Measurements from ENCODE around the gene DCAF12L1.

Gene DCAF12L1

DNA sequence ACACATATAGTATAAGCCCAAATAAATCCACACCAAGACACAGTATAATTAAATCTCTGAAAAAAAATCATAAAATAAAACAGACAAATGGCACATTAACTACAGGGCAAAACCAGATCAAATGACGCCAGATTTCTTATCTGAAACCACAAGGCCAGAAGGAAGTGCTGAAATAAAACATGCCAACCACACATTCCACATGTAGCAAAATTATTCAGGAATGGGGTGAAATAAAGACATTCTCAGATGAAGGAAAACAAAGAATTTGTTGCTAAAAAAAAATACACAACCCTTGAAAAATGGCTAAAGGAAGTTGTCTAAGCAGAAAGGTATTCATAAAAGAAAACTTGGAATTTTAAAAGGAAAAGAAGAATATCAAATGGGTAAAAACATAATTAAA lies 4.5 kb upstream of the DCAF12L1 start:
- Histone ChIP-seq H3K4me3 (replicated peaks; ENCODE audit: insufficient read depth, low read length) (no peak overlapping the region), H3K27me3 (ENCODE audit: insufficient read depth, poor library complexity, severe bottlenecking) (no peaks in the 10 kb centered on the region), H3K27ac (replicated peaks) (no peak overlapping the region)
- DNase-seq (ENCODE audit: low read depth in 1 of 2, low spot score in 1 of 2) = no peak
- TF ChIP-seq, protein P1, sequence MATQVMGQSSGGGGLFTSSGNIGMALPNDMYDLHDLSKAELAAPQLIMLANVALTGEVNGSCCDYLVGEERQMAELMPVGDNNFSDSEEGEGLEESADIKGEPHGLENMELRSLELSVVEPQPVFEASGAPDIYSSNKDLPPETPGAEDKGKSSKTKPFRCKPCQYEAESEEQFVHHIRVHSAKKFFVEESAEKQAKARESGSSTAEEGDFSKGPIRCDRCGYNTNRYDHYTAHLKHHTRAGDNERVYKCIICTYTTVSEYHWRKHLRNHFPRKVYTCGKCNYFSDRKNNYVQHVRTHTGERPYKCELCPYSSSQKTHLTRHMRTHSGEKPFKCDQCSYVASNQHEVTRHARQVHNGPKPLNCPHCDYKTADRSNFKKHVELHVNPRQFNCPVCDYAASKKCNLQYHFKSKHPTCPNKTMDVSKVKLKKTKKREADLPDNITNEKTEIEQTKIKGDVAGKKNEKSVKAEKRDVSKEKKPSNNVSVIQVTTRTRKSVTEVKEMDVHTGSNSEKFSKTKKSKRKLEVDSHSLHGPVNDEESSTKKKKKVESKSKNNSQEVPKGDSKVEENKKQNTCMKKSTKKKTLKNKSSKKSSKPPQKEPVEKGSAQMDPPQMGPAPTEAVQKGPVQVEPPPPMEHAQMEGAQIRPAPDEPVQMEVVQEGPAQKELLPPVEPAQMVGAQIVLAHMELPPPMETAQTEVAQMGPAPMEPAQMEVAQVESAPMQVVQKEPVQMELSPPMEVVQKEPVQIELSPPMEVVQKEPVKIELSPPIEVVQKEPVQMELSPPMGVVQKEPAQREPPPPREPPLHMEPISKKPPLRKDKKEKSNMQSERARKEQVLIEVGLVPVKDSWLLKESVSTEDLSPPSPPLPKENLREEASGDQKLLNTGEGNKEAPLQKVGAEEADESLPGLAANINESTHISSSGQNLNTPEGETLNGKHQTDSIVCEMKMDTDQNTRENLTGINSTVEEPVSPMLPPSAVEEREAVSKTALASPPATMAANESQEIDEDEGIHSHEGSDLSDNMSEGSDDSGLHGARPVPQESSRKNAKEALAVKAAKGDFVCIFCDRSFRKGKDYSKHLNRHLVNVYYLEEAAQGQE (IDR thresholded peaks at IDR 0.05; ENCODE audit: insufficient replicate concordance, low read depth) = no peak
- TF ChIP-seq, protein P2, sequence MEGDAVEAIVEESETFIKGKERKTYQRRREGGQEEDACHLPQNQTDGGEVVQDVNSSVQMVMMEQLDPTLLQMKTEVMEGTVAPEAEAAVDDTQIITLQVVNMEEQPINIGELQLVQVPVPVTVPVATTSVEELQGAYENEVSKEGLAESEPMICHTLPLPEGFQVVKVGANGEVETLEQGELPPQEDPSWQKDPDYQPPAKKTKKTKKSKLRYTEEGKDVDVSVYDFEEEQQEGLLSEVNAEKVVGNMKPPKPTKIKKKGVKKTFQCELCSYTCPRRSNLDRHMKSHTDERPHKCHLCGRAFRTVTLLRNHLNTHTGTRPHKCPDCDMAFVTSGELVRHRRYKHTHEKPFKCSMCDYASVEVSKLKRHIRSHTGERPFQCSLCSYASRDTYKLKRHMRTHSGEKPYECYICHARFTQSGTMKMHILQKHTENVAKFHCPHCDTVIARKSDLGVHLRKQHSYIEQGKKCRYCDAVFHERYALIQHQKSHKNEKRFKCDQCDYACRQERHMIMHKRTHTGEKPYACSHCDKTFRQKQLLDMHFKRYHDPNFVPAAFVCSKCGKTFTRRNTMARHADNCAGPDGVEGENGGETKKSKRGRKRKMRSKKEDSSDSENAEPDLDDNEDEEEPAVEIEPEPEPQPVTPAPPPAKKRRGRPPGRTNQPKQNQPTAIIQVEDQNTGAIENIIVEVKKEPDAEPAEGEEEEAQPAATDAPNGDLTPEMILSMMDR (IDR thresholded peaks at IDR 0.05; ENCODE audit: insufficient read depth, low read length) = no peak
- TF ChIP-seq GABPA (IDR thresholded peaks at IDR 0.05; ENCODE audit: low read depth) (no peak), SPI1 (IDR thresholded peaks at IDR 0.05; ENCODE audit: borderline replicate concordance, low read depth) (no peak)

DNA sequence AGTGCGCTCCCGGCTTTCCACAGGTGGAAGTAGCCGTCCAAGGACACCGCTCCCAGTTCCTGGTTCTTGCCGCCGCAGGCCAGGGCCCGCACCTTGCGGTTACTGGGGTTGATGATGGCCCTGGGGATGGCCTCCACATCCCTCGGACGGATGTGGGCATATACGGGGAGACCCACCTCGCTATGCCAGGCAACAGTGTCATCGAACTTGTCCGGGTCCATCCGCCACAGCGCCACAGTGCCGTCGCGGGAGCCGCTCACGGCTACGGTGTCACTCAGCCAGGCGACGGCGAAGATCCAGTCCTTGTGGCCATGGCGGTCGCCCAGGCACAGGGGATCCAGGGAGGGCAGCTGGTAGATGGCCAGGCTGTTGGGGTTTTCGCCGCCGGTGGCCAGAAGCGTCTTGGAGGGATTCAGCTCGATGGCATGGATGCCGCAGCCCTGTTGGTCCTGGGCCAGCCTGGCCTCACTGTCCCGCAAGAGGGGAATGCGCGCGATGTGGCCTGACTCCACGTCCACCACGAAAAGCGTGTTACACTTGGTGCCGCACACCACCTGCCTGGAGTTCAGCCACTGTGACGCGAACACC lies 795 bp downstream of the DCAF12L1 start:
- no peak overlapping the region for H3K4me3 ChIP-seq (replicated peaks; ENCODE audit: insufficient read depth, low read length)
- no peak for DNase-seq (ENCODE audit: low read depth in 1 of 2, low spot score in 1 of 2)

DNA sequence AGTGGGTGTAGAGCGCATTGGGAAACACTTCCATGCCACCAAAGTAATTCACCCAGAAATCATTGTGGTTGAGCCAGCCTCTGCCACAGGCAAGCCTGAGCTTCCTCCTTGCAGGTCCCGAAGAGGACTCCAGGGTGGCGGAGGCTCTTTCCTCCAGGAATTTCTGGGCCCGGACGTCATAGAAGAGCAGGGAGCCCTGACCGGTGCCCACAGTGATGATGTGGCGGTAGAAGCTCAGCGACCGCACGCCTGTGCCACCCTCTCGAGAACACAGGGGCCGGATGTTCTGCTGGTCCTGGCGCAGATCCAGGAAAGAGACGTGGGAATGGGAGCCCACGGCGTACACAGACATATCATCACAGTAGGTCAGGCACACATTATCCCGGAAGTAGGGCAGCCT lies 1.3 kb downstream of the DCAF12L1 start:
- no peak for DNase-seq (ENCODE audit: low read depth in 1 of 2, low spot score in 1 of 2)
- H3K27me3 ChIP-seq (ENCODE audit: insufficient read depth, poor library complexity, severe bottlenecking) = no peaks in the 10 kb centered on the region
- TF ChIP-seq, protein P2 (IDR thresholded peaks at IDR 0.05; ENCODE audit: insufficient read depth, low read length) = no peak
- TF ChIP-seq GABPA (IDR thresholded peaks at IDR 0.05; ENCODE audit: low read depth) (no peak), POLR2AphosphoS5 (IDR thresholded peaks at IDR 0.05; ENCODE audit: low read depth) (no peak), SPI1 (IDR thresholded peaks at IDR 0.05; ENCODE audit: borderline replicate concordance, low read depth) (no peak)
- TF ChIP-seq, protein P1 (IDR thresholded peaks at IDR 0.05; ENCODE audit: insufficient replicate concordance, low read depth) = no peak
- no peak overlapping the region for H3K27ac ChIP-seq (replicated peaks)
- H3K4me3 ChIP-seq (replicated peaks; ENCODE audit: insufficient read depth, low read length) = no peak overlapping the region

More for the DNA sequence above, 795 bp downstream of the DCAF12L1 start:
- Histone ChIP-seq H3K27me3 (ENCODE audit: insufficient read depth, poor library complexity, severe bottlenecking) (no peaks in the 10 kb centered on the region), H3K27ac (replicated peaks) (no peak overlapping the region)
- TF ChIP-seq, protein P1 (IDR thresholded peaks at IDR 0.05; ENCODE audit: insufficient replicate concordance, low read depth) = no peak
- TF ChIP-seq POLR2AphosphoS5 (IDR thresholded peaks at IDR 0.05; ENCODE audit: low read depth) (no peak), GABPA (IDR thresholded peaks at IDR 0.05; ENCODE audit: low read depth) (no peak)

Measured in HL-60 (cell line).